Neuronal stem cell (in vitro differentiated cells): ENCODE results near the gene STOX2.
A peak's percentile ranks its signal among the peaks of the same experiment; 100 is the strongest.

Experiments
- DNase-seq: peaks from one replicate; pipeline ENCODE4 v3.0.0-alpha.2; 2013; ENCODE audit warnings: low spot score
- H2AFZ ChIP-seq: one replicate; pipeline ENCODE4 v1.6.1; 2013; ENCODE audit warnings: mild to moderate bottlenecking, low read length, inconsistent platforms
- H2AK5ac ChIP-seq: 2 replicates; pipeline ENCODE4 v1.6.1; 2013; ENCODE audit warnings: low read depth, mild to moderate bottlenecking, inconsistent platforms, low read length, moderate library complexity, mixed read lengths
- H2BK120ac ChIP-seq: 2 replicates; pipeline ENCODE4 v1.6.1; 2013; ENCODE audit warnings: low read depth, mild to moderate bottlenecking, inconsistent platforms, low read length, moderate library complexity, mixed read lengths
- H2BK12ac ChIP-seq: one replicate; pipeline ENCODE4 v1.6.1; 2013; ENCODE audit warnings: low read length, inconsistent platforms
- H2BK15ac ChIP-seq: 2 replicates; pipeline ENCODE4 v1.6.1; 2013; ENCODE audit warnings: mild to moderate bottlenecking, low read length, inconsistent platforms, mixed read lengths
- H2BK5ac ChIP-seq: one replicate; pipeline ENCODE4 v1.6.1; 2013; ENCODE audit warnings: inconsistent platforms, mild to moderate bottlenecking, low read length, moderate library complexity
- H3K14ac ChIP-seq: one replicate; pipeline ENCODE4 v1.6.1; 2013; ENCODE audit warnings: low read length, inconsistent platforms
- H3K18ac ChIP-seq: 2 replicates; pipeline ENCODE4 v1.6.1; 2013; ENCODE audit warnings: low read length, inconsistent platforms
- H3K23ac ChIP-seq: 2 replicates; pipeline ENCODE4 v1.6.1; 2013; ENCODE audit warnings: low read depth, mild to moderate bottlenecking, mixed read lengths, low read length, inconsistent platforms; ENCODE audit not compliant: poor library complexity
- H3K27ac ChIP-seq: replicated peaks from 3 replicates; pipeline ENCODE4 v1.5.1; 2013; ENCODE audit warnings: low read length, inconsistent platforms
- H3K27me3 ChIP-seq, 3 experiments: 2 replicates each; pipeline ENCODE4 v1.6.1; 2013; ENCODE audit warnings: low read length in 3 of 3, mild to moderate bottlenecking in 2 of 3, inconsistent platforms in 1 of 3, low read depth in 1 of 3, mixed read lengths in 1 of 3, moderate library complexity in 1 of 3; ENCODE audit not compliant: control insufficient read depth in 3 of 3, insufficient read depth in 3 of 3
- H3K36me3 ChIP-seq, 2 donors: replicated peaks in 1 of 2; 2 replicates each; pipeline ENCODE4 v1.6.1; 2013; ENCODE audit warnings: low read length in 2 of 2; ENCODE audit not compliant: control insufficient read depth in 2 of 2, insufficient read depth in 2 of 2
- H3K4ac ChIP-seq: 2 replicates; pipeline ENCODE4 v1.6.1; 2013; ENCODE audit warnings: inconsistent platforms, mild to moderate bottlenecking, low read length, moderate library complexity
- H3K4me1 ChIP-seq, 2 donors: 1 replicate in 1 of 2; 2 replicates in 1 of 2; pipeline ENCODE4 v1.6.1; 2013; ENCODE audit warnings: low read length in 2 of 2, low read depth in 1 of 2; ENCODE audit not compliant: control insufficient read depth in 2 of 2, insufficient read depth in 1 of 2
- H3K4me2 ChIP-seq: one replicate; pipeline ENCODE4 v1.6.1; 2013; ENCODE audit warnings: mild to moderate bottlenecking, low read length, inconsistent platforms; ENCODE audit not compliant: insufficient read depth, poor library complexity, severe bottlenecking
- H3K4me3 ChIP-seq, 2 donors: 2 replicates each; pipeline ENCODE4 v1.5.1; 2013; ENCODE audit warnings: low read length in 2 of 2, mild to moderate bottlenecking in 2 of 2, inconsistent platforms in 1 of 2, moderate library complexity in 1 of 2
- H3K79me1 ChIP-seq: one replicate; pipeline ENCODE4 v1.6.1; 2013; ENCODE audit warnings: low read depth, mild to moderate bottlenecking, inconsistent platforms, low read length, moderate library complexity
- H3K9ac ChIP-seq: one replicate; pipeline ENCODE4 v1.6.1; 2013; ENCODE audit warnings: mild to moderate bottlenecking, low read depth, low read length, inconsistent platforms; ENCODE audit not compliant: poor library complexity
- H3K9me3 ChIP-seq, 2 donors: replicated peaks in 1 of 2; 2 replicates each; pipeline versions ENCODE3 to v1.6.1; 2013; ENCODE audit warnings: low read length in 2 of 2, mild to moderate bottlenecking in 2 of 2, inconsistent platforms in 1 of 2, low read depth in 1 of 2, mixed read lengths in 1 of 2, moderate library complexity in 1 of 2; ENCODE audit not compliant: control insufficient read depth in 2 of 2, insufficient read depth in 1 of 2
- H4K8ac ChIP-seq: one replicate; pipeline ENCODE4 v1.6.1; 2013; ENCODE audit warnings: low read depth, mild to moderate bottlenecking, inconsistent platforms, low read length, moderate library complexity
- H4K91ac ChIP-seq: one replicate; pipeline ENCODE4 v1.6.1; 2013; ENCODE audit warnings: low read length, low read depth, mild to moderate bottlenecking, inconsistent platforms; ENCODE audit not compliant: poor library complexity
- WGBS, 2 donors: extraction: QIAGEN DNeasy Blood & Tissue Kit; methylation state at CpG; one replicate each; pipeline ENCODE4 v1.1.7; 2013; ENCODE audit warnings: missing lambda C conversion rate in 2 of 2, mixed read lengths in 1 of 2; ENCODE audit not compliant: insufficient read length in 2 of 2, insufficient replicate concordance in 1 of 2; ENCODE audit errors: extremely low coverage in 2 of 2; 5-methylcytosine and 5-hydroxymethylcytosine counted together

STOX2 gene

DNA sequence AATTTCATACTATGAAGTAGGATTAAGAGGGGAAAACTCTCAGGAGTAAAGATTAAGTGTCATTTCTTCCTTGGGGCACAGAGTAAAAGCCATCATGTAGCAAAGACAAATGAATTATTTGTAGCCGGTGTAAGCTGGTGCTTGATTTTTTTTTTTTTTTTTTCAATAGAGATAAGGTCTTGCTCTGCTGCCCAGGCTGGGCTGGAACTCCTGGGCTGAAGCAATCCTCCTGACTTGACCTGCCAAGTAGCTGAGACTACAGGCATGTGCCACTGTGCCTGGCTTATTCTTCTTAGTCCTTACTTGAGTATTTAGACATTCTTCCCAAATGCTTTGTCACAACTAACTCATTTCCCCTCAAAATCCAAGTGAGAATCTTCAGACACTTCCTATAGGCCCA, 125.7 kb downstream of the STOX2 start:
- Histone ChIP-seq H3K27ac (no peak overlapping the region), H3K4me1 (no peaks in the 10 kb centered on the region), H3K14ac (no peak overlapping the region), H3K4me3 (no peak overlapping the region), H2BK12ac (no peak overlapping the region), H3K23ac (no peak overlapping the region), H2AFZ (no peak overlapping the region), H2BK5ac (no peak overlapping the region), H2BK120ac (no peak overlapping the region), H3K27me3 (no peaks in the 10 kb centered on the region), H3K4ac (no peak overlapping the region), H2AK5ac (no peak overlapping the region), H4K91ac (no peak overlapping the region), H3K9ac (no peak overlapping the region), H3K79me1 (no peaks in the 10 kb centered on the region), H3K36me3 (no peaks in the 10 kb centered on the region), H4K8ac (no peak overlapping the region), H3K18ac (no peak overlapping the region), H3K9me3 (peaks cover 0 to 4% of the 10 kb centered on the region in 2 donors), H3K4me2 (no peak overlapping the region), H2BK15ac (no peak overlapping the region)
- no peak for DNase-seq
- no CpG with 5 or more reads among the region's 1 CpG for WGBS, 2 donors

GRCh38 chr4:184032091-184032490, 127.0 kb downstream of the STOX2 start:
- H2BK5ac ChIP-seq = no peak overlapping the region
- no peak overlapping the region for H2AFZ ChIP-seq
- H3K14ac ChIP-seq = no peak overlapping the region
- no peak overlapping the region for H3K18ac ChIP-seq
- H3K9ac ChIP-seq = no peak overlapping the region
- no peak overlapping the region for H2AK5ac ChIP-seq
- H3K4me3 ChIP-seq = no peak overlapping the region
- H2BK12ac ChIP-seq = no peak overlapping the region
- H3K27ac ChIP-seq = no peak overlapping the region
- peaks cover 0 to 4% of the 10 kb centered on the region in 2 donors for H3K9me3 ChIP-seq
- no peaks in the 10 kb centered on the region for H3K4me1 ChIP-seq
- H3K23ac ChIP-seq = no peak overlapping the region
- no peaks in the 10 kb centered on the region for H3K79me1 ChIP-seq
- WGBS, 2 donors = no CpG with 5 or more reads among the region's 6 CpGs
- no peak overlapping the region for H2BK15ac ChIP-seq
- no peaks in the 10 kb centered on the region for H3K36me3 ChIP-seq
- DNase-seq = no peak
- no peak overlapping the region for H3K4me2 ChIP-seq
- H4K8ac ChIP-seq = no peak overlapping the region
- H3K27me3 ChIP-seq = no peaks in the 10 kb centered on the region
- no peak overlapping the region for H4K91ac ChIP-seq
- H3K4ac ChIP-seq = no peak overlapping the region
- H2BK120ac ChIP-seq = no peak overlapping the region

DNA sequence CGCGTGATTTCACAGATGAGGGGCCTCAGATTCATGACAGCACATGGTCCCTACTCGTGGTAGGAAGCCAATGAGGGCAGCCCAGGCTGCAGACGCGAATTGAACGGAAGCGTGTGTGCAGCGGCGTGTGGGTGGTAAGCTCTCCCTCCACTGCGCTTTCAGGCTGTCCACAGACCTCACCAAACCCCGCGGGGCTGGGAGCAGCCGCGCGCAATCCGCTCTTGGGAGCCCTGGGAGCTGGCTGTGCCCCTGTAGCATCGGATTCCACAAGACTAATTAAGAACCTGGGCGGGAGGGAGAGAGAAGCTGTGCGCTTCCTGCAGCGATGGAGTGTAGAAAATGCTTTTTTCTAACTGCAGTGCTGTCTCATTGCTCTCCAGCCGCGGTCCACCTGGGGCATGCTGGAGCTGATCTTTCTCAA, 134.9 kb downstream of the STOX2 start:
- Histone ChIP-seq H2AFZ (no peak overlapping the region), H2AK5ac (no peak overlapping the region), H3K4ac (no peak overlapping the region), H3K27me3 (no peaks in the 10 kb centered on the region), H4K91ac (no peak overlapping the region), H3K4me3 (peak overlapping the region in 1 of 2 donors; percentile 49), H2BK12ac (no peak overlapping the region), H4K8ac (no peak overlapping the region), H2BK15ac (no peak overlapping the region), H3K23ac (no peak overlapping the region), H2BK120ac (no peak overlapping the region), H3K9ac (no peak overlapping the region), H3K79me1 (no peaks in the 10 kb centered on the region), H3K14ac (no peak overlapping the region), H3K4me2 (peak overlapping the region; percentile 51), H3K18ac (peak overlapping the region; percentile 13), H3K4me1 (no peaks in the 10 kb centered on the region), H3K9me3 (no peaks in the 10 kb centered on the region), H2BK5ac (no peak overlapping the region), H3K36me3 (no peaks in the 10 kb centered on the region), H3K27ac (no peak overlapping the region)
- no CpG with 5 or more reads among the region's 22 CpGs for WGBS, 2 donors
- DNase-seq = peak; percentile 35

DNA sequence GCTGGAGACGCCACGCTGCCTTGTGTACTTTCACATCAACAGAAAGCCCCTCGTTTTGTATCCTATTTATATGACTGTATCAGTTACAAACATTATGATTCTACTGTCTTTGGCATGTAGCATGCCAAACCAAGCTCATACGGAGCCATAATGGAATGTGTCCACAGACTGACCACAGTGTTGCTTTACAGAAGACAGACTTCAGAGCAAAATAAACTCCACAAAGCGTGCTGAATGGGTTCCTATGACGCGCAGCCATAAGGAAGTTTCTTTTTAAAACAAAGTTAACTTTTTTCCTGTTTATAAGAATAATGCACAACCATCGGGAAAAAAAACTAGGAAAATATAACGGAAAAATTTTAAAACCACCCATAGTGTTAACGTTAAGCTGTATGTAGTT, 136.0 kb downstream of the STOX2 start:
- Histone ChIP-seq H3K4me1 (no peaks in the 10 kb centered on the region), H3K18ac (no peak overlapping the region), H2BK12ac (no peak overlapping the region)

More for the DNA sequence above, 136.0 kb downstream of the STOX2 start:
- no peak overlapping the region for H3K4ac ChIP-seq
- H2BK5ac ChIP-seq = no peak overlapping the region
- no peak overlapping the region for H3K9ac ChIP-seq
- H2AK5ac ChIP-seq = no peak overlapping the region
- H3K79me1 ChIP-seq = no peaks in the 10 kb centered on the region
- no peaks in the 10 kb centered on the region for H3K36me3 ChIP-seq
- H3K23ac ChIP-seq = no peak overlapping the region
- H4K91ac ChIP-seq = no peak overlapping the region
- no peak overlapping the region for H2AFZ ChIP-seq
- H3K4me3 ChIP-seq = no peak overlapping the region
- WGBS, 2 donors = no CpG with 5 or more reads among the region's 10 CpGs
- no peaks in the 10 kb centered on the region for H3K27me3 ChIP-seq
- H3K14ac ChIP-seq = no peak overlapping the region
- no peak overlapping the region for H3K4me2 ChIP-seq
- no peak overlapping the region for H2BK120ac ChIP-seq
- H3K9me3 ChIP-seq = no peaks in the 10 kb centered on the region
- H3K27ac ChIP-seq = no peak overlapping the region
- no peak overlapping the region for H2BK15ac ChIP-seq
- DNase-seq = no peak
- H4K8ac ChIP-seq = no peak overlapping the region
